T-helper 22 cell (primary cell): ENCODE data around the gene DENND4B.

Experiments
- DNase-seq: peaks from one replicate; pipeline ENCODE4 v3.0.0-alpha.2; 2020; ENCODE audit warnings: low read depth

DENND4B gene

DNA sequence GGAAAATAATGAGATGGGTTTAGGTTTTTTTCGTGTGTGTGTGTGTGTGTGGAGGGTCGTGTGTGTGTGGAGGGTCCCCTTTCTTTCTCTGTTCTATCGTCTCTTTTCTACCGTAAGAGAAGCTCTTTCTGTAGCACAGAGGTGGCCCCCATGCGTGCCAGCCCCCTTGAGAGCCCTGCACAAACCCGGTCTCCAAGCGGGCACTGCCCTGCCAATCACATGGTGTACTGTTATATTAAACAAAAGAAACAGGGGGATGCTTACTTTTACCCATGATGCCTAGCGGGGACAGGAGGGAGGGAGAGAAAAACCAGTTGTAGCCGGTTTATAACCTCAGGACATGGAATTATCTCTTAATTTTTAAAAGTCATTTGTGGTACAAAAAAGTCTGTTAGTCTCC is 64.8 kb downstream of the DENND4B start:
- no peak for DNase-seq

DNA sequence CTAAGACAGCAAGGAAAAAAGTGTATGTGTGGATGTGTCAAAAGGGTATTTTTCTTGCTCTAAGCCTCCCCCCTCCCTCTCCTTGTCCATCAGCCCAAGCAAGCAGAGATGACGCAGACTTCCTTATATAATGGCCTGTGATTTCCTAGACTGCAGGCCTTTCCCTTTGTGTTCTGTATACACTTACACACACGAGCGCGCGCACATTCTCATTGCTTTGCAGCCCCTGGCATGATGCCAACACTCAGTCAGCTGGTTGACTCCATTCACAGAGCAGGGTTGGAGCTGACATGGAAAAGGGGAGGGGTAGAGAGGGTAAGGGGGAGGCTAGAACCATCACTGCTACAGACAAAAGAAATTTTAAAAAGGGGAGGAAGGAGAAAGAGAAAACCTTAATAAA is 65.6 kb downstream of the DENND4B start:
- no peak for DNase-seq

DNA sequence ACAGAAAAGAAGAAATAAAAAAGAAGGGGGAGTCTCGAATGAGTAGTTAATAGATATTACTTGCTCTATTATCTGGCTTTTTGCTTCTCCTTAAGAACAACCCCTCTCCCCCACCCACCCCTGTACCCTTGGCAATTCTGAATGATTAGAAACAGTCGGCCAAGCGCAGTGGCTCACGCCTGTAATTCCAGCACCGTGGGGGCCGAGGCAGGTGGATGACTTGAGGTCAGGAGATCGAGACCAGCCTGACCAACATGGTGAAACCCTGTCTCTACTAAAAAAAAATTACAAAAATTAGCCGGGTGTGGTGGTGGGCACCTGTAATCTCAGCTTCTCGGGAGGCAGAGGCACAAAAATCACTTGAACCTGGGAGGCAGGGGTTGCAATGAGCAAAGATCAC is 66.5 kb downstream of the DENND4B start:
- no peak for DNase-seq
